ENCODE measurements around the gene ARHGAP36.

The ARHGAP36 gene

GRCh38 chrX:131058136-131058868, at the start of gene ARHGAP36:
ARHGAP36 (plus strand) TSS chrX:131058346; CDS start chrX:131081666, 23,320 bp downstream.
- no peak for DNase-seq (ENCODE audit: low read depth in 2 of 2)

GRCh38 chrX:131010186-131010585, 48.0 kb upstream of the ARHGAP36 start:
- DNase-seq (ENCODE audit: low read depth in 2 of 2), result no peak

DNA sequence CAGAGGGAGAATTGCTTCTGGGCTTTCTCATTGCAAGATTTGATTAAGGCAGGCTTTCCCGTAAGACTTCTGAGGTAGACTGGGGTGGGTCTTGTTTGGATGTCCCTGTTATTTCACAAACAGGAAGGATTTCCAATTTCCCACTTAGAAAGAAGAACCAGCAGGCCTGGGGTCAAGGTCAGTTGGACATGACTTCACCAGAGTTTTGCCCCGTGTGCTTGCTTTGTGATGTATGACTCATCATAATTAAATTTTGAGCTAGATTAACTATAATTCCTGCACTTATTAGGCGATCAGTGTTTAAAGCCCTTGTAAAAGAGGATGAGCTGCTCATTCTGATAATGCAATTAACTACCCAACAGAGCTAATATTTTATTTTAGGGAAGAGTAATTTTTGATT, 32.8 kb upstream of the ARHGAP36 start:
- DNase-seq (ENCODE audit: low read depth in 2 of 2), result no peak

DNA sequence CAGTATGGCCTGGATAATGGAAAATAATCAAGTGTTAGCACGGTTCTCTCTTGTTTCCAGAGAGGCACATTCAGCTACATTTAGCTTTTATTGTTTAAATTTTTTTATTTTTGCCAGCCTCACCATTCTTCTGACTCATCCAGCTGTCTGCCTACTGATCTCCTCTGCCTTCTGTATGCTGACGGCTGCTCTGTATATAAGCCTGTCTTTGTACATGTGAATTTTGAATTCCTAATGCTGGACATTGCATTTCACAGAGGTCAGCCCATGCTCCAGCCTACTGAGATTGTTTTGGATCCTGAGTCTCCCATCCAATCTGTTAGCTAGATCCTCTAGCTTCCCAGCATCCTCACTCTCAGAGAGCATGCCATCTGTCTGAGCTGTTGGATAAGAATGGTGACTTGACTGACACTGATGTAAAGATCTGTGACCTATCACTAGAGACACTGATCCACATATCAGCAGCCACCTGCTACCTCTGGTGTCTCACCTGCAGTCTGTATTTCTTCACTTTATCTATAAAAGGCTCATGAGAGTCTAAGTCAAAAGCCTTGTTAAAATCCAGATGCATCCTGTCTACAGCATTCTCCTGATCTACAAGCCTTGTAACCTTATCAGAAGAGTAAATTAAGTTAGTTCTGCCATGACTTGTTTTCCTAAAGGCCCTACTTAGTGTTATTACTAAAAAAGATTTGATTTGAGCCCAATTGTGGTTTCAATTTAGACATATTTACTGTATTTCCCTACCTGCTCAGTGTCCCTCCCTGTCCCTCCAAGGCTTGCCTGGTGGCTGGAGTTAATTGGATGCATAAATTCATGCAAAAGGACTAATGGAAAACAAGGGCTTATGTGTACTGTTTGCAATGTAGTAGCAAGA, 25.6 kb upstream of the ARHGAP36 start:
- DNase-seq (ENCODE audit: low read depth in 2 of 2), result no peak

GRCh38 chrX:131034063-131034462, 24.1 kb upstream of the ARHGAP36 start:
- DNase-seq (ENCODE audit: low read depth in 2 of 2), result no peak

GRCh38 chrX:131040781-131041180, 17.4 kb upstream of the ARHGAP36 start:
- no peak for DNase-seq (ENCODE audit: low read depth in 2 of 2)

- DNase-seq (ENCODE audit: low read depth in 2 of 2), result no peak
These were observed 16.5 kb upstream of the ARHGAP36 start for GRCh38 chrX:131041667-131042066.

- DNase-seq (ENCODE audit: low read depth in 2 of 2), result no peak
These were observed 12.4 kb upstream of the ARHGAP36 start for GRCh38 chrX:131045726-131046125.

DNA sequence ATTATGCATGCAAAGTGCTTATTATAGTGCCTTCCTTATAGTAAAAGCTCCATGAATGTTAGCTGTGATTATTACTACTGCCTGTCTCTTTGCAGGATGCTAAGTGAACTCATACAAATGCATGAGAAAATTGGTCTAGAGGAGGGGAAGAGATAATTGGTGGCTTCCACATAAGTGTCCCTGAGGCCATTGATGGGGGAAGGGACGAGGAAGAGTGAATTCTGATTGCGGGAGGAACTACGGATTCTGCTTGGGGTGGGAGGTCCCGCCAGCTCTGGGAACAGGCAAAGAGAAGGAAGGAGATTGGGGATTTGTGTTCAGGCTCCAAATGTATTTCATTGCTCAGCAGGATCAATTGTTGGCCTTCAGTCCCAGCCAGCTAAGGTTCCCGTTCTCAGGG, 11.6 kb upstream of the ARHGAP36 start:
- no peak for DNase-seq (ENCODE audit: low read depth in 2 of 2)

DNA sequence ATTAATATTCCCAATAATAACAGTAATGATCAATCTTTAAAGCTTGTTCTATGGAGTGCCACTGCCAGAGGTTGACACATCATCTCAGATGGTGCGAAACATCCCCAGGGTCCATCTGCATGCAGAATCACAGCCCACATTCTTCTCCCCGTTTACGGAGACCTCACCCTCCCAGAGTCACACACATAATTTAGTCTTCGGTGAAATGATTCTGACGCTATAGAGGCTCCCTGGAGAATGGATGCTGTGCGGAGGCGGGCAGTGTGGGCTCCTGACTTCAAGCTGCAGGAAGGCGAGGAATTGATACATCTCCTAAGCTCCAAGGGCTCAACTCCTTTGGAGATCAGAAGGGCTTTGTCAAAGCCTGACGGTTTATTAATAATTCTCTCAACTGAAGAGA, 11.0 kb upstream of the ARHGAP36 start:
- DNase-seq (ENCODE audit: low read depth in 2 of 2), result no peak

DNA sequence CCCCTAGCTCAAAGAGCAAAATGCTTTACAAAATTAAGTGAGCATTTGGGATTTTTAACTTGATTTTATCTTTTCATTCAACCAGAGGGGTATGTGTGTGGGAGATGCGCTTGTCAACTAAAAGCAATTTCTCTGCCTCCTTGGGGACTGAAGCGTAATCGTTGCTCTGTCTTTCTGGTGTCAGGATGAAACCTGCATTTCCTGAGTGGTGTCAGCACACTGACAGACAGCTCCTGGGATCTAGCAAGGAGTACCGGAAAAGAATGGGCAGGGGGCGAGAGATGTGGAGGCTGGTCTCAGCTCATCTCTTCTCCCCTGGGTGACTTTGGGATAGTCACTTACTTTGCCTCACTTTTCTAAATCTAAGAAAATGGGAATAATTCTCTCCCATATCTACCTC, 5.1 kb upstream of the ARHGAP36 start:
- no peak for DNase-seq (ENCODE audit: low read depth in 2 of 2)

DNA sequence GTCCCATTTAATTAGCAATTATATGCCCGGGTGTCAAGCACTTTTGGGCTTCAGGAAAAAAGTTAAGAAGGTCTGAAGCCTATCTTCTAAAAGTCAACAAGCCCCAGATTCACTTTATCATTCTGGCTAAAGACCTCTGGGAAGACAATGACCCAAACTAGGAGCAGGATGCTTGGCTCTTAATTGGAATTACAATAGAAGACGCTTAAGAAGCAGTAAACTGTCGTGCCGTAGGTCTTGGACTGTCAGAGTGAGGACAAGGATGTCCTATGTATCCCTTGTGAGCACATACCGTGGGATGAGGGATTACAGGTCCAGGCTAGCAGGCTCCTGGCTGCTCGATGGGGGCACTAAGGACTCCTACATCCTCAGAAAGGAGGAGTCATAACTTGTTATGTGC, 3.2 kb upstream of the ARHGAP36 start:
- no peak for DNase-seq (ENCODE audit: low read depth in 2 of 2)

DNA sequence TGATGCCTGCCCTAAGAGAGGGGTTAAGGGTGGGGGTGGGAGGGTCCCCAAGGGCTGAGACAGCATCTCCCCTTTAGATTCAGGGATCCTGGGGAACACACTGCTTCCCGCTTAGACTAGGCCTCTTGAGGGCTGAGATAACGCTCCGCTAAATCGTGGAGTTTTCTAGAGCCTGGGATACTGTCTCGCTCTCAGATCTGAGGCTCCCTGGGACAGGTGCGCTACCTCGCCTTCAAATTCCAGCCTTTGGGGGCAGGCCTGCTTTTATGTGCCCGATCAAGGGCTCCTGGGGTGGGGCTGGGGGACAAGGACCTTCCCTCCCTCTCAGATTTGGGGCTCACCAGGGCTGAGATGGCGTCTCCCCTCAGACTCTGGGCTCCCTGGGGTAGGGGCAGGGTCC, 440 bp upstream of the ARHGAP36 start:
- DNase-seq (ENCODE audit: low read depth in 2 of 2), result no peak

DNA sequence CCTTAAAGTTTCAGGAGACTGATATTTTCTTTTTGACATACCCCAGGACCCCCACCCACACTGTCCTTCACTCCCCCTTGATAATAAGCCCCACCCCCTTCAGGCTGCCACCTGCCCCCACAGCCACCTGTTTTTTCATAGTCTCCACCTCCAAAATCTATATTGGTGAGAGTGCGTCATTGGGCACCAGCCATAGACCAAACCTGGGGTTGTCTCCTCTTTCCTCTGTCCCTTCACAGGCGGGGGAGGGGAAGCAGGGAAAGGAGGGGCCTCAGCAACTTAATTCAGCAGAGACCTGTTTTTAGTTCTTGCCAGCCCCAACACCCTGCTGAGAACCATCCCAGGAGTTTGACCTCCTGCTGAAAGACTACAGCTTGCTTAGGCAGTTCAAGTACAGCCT, 1.1 kb downstream of the ARHGAP36 start:
- no peak for DNase-seq (ENCODE audit: low read depth in 2 of 2)

GRCh38 chrX:131060147-131060546, 2.0 kb downstream of the ARHGAP36 start:
- DNase-seq (ENCODE audit: low read depth in 2 of 2), result no peak

DNA sequence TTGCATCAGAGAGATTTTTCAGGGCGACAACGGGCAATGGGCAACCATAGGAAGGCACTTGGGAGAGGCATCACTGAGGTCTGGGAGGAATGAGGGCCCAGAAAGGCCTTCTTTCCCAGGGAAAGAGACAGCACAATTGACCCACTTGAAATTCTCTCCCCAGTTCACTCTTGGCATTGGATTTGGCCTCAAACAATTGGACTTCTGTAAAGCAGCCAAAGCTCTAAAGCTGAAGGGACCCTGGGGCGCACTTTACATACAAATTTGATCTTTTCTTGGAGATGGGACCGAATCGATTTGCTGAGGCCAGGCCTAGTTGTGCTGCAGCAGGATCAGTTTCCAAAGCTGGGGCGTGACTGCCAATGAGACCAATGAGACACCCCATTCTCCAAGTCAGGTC, 3.2 kb downstream of the ARHGAP36 start:
- no peak for DNase-seq (ENCODE audit: low read depth in 2 of 2)

GRCh38 chrX:131063613-131064012, 5.5 kb downstream of the ARHGAP36 start:
- DNase-seq (ENCODE audit: low read depth in 2 of 2), result no peak

DNA sequence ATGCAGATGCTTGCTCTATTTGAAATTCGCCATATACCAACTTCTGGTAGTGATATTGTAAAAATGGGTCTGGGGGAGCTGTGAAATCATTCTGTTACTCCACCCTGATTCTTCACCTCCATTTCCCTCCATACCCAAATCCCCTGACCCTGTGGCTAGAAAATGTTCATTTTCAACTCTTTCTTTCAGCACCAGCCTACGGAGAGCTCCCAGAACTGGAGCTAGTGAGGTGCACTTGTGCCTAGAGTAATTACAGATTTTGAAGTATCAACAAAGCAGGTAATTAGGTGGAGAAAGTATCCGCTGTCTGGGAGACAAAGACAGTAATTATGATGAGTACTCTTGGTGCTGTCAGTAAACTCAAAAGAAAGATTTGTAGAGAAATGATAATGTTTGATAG, 8.1 kb downstream of the ARHGAP36 start:
- no peak for DNase-seq (ENCODE audit: low read depth in 2 of 2)

- no peak for DNase-seq (ENCODE audit: low read depth in 2 of 2)
These were observed 9.1 kb downstream of the ARHGAP36 start for GRCh38 chrX:131067216-131067615.

- no peak for DNase-seq (ENCODE audit: low read depth in 2 of 2)
These were observed 9.9 kb downstream of the ARHGAP36 start for GRCh38 chrX:131067846-131068745.

- DNase-seq (ENCODE audit: low read depth in 2 of 2), result no peak
These were observed 11.0 kb downstream of the ARHGAP36 start for GRCh38 chrX:131068945-131069719.

Data from stimulated activated CD8-positive, alpha-beta memory T cell treated with anti-CD3 and anti-CD28 coated beads, Interleukin-2, amount 100 ng/mL, for 1 hour (primary cell).